Neural progenitor cell (in vitro differentiated cells): Measurements from ENCODE around the gene ITGAL.

Experiments
- EZH2 ChIP-seq: fragments of 200-600 bp; sonication (generic); IDR thresholded peaks from 2 replicates; pipeline ENCODE4 v1.6.1; 2017; ENCODE audit warnings: antibody characterized with exemption, mild to moderate bottlenecking, moderate library complexity
- EZH2phosphoT487 ChIP-seq: fragments of 200-600 bp; sonication (generic); IDR thresholded peaks from 2 replicates; pipeline ENCODE4 v1.6.1; 2017; ENCODE audit warnings: antibody characterized with exemption
- TF ChIP-seq, protein P1 (sequence below): fragments of 200-600 bp; sonication (generic); IDR thresholded peaks from 2 replicates; pipeline ENCODE4 v1.5.1; 2017; ENCODE audit warnings: antibody characterized with exemption, mild to moderate bottlenecking

DNA sequence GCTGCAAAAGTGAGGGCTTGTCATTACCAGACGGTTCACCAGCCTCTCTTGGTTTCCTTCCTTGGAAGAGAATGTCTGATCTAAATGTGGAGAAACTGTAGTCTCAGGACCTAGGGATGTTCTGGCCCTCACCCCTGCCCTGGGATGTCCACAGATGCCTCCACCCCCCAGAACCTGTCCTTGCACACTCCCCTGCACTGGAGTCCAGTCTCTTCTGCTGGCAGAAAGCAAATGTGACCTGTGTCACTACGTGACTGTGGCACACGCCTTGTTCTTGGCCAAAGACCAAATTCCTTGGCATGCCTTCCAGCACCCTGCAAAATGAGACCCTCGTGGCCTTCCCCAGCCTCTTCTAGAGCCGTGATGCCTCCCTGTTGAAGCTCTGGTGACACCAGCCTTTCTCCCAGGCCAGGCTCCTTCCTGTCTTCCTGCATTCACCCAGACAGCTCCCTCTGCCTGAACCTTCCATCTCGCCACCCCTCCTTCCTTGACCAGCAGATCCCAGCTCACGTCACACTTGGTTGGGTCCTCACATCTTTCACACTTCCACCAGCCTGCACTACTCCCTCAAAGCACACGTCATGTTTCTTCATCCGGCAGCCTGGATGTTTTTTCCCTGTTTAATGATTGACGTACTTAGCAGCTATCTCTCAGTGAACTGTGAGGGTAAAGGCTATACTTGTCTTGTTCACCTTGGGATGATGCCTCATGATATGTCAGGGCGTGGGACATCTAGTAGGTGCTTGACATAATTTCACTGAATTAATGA, 49.5 kb downstream of the ITGAL start:
- TF ChIP-seq, protein P1, sequence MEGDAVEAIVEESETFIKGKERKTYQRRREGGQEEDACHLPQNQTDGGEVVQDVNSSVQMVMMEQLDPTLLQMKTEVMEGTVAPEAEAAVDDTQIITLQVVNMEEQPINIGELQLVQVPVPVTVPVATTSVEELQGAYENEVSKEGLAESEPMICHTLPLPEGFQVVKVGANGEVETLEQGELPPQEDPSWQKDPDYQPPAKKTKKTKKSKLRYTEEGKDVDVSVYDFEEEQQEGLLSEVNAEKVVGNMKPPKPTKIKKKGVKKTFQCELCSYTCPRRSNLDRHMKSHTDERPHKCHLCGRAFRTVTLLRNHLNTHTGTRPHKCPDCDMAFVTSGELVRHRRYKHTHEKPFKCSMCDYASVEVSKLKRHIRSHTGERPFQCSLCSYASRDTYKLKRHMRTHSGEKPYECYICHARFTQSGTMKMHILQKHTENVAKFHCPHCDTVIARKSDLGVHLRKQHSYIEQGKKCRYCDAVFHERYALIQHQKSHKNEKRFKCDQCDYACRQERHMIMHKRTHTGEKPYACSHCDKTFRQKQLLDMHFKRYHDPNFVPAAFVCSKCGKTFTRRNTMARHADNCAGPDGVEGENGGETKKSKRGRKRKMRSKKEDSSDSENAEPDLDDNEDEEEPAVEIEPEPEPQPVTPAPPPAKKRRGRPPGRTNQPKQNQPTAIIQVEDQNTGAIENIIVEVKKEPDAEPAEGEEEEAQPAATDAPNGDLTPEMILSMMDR: no peak
- TF ChIP-seq EZH2phosphoT487 (no peak), EZH2 (no peak)
